ENCODE data around the gene FGG.

DNA sequence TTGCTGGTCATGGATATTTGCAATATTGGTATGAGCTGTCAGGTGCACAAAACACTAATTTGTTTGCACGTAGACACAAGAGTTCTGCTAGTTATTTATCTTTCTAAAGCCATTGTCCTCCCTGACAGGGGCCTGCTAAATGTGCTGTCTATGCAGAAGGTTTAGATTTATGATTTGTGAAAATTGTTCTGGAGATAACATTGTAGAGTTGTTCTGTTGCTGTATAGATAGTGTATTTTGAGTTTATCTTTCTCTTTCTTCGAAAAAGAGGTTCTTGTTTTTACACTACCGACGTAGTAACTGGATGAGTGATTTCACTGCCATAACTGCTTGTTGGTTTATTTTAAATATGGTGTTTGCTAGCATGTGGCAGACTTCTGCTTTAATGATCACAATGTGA is 28.5 kb upstream of the FGG start:
- no peak for TF ChIP-seq EZH2 (IDR thresholded peaks at IDR 0.05; ENCODE audit: borderline replicate concordance, low read depth, low read length, severe bottlenecking)
- TF ChIP-seq CTCF (IDR thresholded peaks at IDR 0.05; ENCODE audit: extremely low read depth in 1 of 2, insufficient read depth in 1 of 2, low read depth in 1 of 2, low read length in 2 of 2) = no peak
- TF ChIP-seq JUN (IDR thresholded peaks at IDR 0.05; ENCODE audit: borderline replicate concordance, insufficient read depth, insufficient read length, low read depth) = no peak
